Stimulated activated CD4-positive, alpha-beta T cell treated with anti-CD3 and anti-CD28 coated beads, TNF-alpha, amount 100 ng/mL, for 1 hour (primary cell): ENCODE results near the gene GCHFR.

ENCODE experiments used
- DNase-seq, 3 donors: peaks; one replicate each; pipeline ENCODE4 v3.0.0-alpha.2; 2020; ENCODE audit warnings: low read depth in 3 of 3, low spot score in 1 of 3

Gene GCHFR

DNA sequence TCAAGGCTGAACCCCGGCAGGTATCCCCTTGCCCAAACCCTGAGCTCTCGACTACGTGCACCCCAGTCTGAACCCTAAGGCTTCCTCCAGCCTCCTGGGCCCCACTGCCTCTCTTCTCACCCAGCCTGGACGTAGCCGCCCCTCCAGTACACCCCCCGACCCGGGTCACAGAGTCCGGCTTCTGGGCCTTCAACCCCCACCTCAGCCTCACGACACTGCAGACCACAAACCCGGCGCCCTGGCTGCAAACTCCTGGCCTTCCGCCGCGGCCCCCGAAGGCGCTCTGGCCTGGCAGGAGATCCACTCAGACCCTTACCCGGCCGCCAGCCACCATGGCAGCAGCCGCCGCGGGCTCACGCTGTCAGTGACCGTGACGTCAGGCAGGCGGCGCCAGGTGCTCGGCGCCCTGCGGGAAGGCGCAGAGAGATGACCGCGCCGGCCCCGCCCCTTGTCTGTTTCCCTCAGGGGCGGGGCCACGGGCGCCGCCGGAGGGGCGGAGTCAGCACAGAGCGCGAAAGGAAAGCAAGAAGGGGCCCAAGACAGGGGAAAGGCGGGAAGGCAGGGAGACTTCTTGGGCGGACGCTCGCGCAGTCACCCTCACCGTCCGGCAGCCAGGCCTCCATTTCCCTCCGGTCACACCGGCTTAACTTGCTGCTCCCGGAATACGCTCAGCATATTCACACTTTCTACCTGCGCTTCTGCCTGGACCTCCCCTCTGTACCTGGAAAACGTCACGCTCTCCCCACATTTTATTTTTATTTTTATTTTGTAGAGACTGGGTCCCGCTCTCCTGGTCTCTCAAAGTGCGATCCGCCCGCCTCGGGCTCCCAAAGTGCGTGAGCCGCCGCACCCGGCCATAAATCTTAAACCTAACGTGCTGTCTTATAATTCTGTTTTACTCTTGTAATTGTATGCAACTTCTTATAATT is 8.7 kb upstream of the GCHFR start, which contains the start of gene RMDN3:
TSS of gene RMDN3 (minus strand) at position 372 of the 929 bp plus-strand sequence. CDS start 471 bp downstream, outside the sequence.
- peak; percentile 73 to 91 (median 83) for DNase-seq

DNA sequence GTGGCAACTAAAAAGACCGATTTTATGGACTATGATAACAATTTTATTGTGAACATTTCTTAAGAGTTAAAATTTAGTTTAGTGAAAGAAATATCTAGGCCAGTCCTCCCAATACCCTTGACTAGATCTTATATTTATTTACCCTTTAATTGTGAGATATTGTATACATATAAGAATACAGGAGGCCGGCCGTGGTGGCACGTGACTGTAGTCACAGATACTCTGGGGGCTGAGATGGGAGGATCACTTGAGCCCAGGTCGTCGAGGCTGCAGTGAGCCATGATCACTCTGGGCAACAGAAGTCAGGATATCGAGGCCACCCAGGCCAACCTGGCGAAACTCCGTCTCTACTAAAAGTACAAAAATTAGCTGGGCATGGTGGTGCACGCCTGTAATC is 8.1 kb upstream of the GCHFR start:
- no peak for DNase-seq

DNA sequence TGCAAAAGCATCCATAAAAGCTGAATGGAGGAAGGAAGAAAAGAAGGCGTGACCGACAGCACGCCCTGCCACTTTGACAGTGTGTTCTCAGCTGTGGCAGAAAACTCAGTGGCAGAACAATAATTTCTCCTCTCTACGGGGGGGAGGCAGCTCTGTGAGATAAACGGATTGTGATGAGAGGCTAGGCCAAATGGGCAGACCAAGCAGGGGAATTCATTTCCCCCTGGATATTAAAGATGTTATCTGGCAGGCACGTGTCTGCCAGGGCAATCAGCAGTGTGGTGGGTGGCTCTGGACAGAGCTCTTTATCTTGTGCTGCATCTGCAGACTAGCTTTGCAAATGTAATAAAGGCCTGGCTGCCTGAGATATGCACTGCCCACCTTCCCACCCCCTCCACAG is 6.9 kb upstream of the GCHFR start:
- no peak for DNase-seq

DNA sequence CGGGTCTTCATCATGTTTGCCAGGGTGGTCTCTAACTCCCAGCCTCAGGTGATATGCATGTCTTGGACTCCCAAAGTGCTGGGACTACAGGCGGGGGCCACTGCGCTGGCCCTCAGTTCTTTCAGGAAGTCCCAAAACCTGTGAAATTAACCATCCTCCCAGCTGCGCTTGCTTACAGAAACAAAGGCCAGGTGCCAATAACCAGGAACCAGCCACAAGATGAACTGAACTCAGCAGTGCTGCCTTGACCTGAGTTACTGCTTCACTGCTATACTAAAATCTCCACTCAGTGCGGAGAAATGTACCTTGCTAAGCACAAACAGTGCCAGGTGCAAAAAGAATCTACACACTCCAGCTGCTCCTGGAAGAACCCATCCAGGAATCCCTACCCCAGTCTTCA is 3.9 kb upstream of the GCHFR start:
- no peak for DNase-seq

DNA sequence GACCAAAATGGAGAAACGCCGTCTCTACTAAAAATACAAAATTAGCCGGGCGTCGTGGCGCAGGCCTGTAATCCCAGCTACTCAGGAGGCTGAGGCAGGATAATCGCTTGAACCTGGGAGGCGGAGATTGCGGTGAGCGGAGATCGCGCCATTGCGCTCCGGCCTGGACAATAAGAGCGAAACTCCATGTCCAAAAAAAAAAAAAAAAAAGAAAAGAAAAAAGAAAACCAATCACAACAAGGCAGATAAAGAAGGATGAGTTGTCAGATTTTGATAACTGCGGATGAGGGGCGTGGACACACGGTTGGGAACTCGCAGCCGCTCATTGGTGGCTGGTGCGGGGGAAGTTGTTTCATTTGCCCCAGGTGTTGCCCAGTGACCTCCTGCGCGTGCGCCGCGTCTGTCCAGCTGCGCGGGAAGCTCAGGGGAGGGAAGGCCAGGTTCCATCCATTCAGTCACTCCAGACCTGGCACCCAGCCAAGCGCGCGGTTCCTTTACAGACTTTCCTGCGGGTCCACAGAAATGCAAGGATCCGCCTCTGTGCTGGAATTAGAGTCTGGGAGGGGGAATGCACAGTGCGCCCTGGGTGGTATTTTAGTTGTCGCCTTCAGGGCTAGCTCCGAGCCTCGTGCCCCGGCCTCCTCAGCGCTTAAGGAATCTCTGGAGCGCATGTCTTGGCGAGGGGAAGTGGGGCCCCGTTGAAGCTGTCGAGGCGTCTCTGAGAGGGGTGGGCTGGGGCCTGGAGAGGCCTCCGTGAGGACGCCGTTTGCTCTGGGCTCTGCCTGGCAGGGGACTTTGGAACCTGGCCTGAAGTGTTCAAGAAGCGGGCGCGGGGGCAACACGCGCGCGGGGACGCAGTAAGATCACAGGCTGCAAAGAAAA is 708 bp upstream of the GCHFR start:
- DNase-seq, result no peak

DNA sequence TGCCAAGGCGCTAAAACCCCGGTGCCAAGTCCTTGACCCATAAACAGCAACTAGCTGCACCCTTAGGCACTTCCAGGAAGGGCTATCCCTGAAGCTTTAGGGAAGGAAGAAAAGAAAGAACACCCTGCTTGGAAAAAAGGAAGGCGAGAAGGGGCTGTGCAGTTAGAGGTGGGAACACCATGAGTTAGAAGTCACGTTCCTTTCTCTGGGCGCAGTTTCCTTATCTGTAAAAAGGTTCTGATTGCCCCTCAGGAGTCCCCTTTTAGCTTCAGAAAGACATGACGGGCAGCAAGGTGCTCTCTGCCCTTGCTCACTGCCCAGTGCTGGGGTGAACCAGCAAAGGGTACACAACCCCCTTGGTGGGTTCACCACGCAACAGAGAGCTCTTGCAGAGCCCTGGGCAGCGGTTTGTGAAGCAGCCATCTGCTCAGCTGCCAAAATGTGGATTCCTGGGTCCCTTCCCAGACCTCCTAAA is 798 bp downstream of the GCHFR start:
- DNase-seq, result no peak

DNA sequence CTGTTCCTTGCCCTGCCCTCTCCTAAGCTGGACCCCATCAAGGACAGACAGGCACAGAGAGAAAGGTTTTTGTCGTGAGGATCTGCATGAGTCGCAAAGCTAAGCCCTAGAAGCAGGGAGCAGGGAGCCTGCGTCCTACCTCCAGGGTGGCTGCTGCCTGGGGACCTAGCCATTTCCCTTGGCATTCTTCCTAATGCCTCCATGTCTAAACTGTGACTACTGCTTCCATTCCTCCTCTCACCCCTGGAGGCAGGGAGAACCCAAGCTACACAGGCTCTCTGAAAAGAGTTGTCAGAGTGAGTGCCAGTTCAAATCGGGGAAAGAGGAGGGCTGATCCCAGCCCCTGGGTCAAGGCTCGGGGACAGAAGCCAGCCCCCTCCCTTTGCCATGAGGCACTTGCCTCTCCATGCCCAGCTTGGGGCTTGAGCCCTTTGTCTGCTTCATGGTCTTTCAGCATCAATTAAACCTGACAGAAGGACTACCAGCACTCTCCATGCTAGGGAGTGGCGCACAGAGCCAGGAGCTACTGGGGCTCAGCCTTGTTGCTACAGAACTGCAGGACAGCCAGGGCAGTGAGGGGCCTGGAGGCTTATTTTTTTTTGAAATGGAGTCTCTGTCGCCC is 2.4 kb downstream of the GCHFR start:
- DNase-seq, result no peak

DNA sequence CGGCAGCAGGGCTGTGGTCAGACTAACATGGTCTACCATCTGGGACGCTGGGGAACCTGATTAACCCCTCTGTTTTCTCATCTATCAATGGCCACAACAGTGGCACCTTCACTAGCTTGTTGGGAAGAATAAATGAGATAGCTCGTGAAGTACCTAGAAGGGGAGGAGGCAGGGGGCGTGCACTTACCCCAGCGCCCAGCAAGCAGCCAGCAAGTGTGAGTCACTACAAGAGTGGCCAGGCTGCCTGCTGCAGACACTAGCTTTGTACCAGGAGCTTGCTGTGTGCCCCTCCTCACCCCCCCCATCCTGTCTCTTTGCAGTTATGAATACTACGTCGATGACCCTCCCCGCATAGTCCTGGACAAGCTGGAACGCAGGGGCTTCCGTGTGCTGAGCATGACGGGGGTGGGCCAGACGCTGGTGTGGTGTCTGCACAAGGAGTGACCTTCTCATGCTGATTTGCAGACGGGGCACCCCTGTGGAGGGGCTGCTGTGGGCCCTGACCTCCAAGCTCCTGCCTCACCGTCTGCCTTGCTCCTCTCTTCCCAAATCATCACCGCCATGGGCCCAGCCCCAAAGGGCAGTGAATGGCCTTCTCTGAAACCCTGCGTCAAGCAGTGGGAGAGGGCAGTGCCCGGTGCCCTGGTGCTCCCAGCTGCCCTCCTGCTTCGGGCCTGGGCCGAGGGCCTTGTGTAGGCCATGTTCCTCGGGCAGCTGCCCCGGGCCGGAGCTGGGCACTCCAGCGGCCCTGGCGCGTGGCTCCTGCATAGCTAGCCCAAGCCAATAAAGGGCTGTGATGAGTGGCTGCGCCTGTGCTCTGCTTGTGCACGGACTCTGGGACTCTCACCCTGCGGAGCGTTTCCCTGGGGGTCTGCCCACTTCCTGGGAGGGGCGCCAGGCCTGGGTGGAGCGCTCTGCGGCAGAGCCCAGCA is 3.3 kb downstream of the GCHFR start:
- DNase-seq, result no peak

DNA sequence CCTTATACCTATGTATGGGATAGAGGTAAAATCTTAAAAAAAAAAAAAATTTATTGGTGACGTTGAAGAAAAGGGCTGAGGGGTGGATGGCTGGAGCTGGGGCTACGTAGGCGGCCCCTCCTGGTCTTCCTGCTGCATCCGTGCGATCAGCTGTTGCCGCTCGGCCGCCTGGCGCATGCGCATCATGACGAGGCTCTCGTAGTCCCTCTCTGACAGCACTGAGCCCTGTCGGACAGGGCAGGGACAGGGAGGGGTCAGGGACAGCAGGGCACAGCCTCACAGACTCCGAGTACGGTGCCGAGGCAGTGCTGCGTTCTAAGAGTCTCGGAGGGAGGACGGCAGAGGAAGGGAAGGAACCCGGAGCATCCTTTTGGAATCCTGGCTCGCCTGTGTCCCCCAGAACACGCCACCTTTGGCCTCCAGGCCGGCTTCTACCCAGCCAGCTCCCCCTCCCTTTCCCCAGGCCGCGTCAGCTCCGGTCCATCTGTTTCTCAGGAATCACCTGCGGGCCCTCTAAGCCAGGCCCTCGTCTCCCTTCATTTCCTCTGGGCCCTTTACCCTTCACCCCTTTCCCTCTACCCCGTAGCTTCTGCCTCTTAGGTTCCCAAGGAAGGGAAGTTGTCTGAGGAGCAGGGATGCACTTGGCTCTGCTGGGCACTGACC is 4.1 kb downstream of the GCHFR start:
- no peak for DNase-seq

DNA sequence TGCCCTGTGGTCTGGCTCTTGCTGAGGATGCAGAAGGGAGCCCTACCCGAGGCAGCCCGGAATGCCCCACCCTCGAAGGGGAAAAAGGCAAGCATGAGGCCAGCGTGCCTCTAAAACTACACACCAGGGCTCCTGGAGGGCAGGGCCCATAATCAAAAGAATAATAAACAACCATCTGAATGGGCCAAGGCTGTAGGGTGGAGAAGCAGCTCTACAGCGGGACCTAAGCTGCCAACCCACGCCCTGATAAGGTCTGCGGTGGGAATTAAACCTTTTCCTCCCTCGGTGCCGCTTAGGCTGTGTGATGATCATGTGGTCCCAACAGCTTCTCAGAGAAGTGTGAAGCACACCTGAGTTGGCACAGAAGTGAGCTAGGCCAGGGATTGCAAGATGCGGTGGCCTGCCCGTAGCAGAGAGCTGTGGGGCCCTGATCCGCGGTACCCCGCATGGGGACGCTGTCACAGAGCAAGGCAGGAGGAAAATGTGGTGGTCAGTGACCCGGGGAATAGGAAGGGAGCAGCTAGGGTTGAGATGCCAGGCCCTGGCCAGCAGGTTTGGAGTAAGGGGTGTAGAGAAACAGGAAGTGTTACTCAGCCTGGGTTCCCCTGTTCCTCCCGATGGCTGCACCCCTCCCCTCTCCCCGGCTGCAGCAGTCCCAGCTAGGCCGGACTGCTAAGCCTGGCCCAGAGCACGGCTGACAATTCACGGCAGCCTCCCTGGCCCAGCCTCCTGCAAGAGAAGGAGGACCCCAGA is 4.8 kb downstream of the GCHFR start:
- DNase-seq, result no peak

DNA sequence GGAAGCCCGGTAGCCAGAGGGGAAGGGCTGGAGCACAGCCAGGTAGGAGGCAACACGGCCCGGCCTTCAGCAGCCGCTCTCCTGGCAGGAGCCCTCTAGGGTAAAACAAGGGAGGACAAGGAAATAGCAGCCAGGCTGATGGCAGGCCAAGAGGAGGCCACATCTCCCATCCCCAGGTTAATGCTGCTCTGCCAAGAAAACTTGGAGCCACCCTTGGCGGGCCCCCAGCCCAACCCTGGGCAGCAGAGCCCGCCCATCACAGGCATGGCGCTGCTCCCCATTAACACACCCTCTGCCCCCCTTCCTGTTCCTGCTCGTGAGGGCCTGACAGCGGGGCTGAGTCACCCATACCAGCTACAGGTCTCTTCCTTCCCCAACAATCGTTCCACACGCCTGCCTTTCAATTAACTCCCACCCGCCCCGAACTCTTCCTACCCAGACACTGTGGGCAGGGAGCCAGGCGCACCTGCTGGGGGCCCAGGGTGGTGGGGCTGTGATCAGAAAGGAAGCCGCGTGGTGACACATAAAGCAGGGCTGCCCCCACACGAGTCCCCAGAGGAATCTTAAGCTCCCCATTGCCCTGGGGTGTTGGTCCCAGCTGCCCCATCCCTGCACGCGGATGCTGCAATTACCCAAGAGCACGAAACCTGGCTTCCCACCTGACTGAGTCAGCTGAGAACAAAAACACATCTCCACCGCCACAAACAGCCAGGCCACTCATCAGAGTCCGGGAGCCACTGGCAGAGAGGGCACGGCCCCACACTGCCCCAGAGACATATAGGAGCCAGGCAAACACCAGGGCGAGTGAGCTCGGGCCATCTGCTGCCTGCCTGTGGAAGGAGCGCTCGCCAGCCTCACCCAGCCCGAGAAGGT is 5.6 kb downstream of the GCHFR start, which contains the start of gene C15orf62:
TSS of gene C15orf62 (plus strand) at position 707 of the 873 bp plus-strand sequence. CDS start 516 bp downstream, outside the sequence.
- peak in 1 of 3 donors; percentile 56 for DNase-seq

DNA sequence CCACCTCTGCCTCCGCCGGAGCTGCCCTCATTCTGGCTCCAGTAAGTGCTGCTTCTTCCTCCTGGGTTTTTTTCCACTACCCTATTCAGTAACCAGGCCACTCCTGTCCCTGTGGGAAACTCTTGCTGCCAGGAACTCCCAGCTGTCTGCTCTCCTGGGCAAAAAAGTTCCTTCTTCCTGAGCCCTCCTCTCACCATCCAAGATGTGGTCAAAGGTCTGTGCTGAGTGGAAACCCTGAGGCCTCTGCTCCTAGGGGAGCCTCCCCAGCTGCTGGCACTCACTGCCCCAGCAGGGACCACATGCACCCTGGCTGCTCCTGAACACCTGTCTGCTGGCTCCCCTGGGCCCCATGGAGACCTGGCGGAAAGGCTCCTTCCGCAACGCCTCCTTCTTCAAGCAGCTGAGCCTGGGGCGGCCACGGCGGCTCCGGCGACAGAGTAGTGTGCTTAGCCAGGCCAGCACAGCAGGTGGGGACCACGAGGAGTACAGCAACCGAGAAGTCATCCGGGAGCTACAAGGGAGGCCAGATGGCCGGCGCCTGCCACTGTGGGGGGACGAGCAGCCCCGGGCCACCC is 6.4 kb downstream of the GCHFR start:
- DNase-seq, result no peak

DNA sequence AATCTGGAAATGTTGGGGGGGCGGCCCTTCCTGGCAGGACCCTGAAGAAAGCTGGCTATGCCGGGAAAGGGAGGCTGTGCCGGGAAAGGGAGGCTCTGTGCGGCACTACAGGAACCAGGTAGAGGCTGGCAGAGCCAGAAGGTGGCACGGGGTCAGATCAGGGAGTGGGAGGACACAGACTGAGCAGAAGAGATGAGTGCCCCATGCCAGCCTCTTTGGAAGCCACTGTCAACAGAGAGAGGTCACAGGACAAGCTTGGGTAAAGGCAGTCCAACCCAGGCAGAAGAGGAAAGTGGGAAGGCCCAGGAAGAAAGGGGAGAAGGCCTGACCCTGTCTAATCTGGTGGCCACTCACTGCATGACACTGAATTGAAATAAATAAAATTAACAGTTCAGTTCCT is 7.4 kb downstream of the GCHFR start:
- DNase-seq, result no peak

DNA sequence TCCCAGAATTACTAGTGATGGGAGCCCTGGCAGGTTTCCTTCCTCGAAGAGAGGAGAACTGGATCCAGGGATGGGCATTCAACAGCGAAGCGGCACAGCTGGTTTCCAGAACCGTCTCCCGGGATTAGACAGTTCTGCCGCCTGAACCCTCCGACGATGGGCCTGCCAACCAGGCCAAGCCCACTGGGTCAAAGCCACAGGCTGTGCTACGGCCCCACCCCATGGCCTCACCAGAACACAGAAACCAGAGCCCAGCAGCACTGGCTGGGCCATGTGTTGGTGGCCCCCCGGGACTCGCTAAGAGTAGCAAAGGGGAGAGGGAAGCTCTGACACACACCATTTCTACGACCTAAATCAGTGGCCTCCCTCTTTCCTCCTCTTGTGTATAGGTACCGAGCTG is 8.1 kb downstream of the GCHFR start:
- no peak for DNase-seq

DNA sequence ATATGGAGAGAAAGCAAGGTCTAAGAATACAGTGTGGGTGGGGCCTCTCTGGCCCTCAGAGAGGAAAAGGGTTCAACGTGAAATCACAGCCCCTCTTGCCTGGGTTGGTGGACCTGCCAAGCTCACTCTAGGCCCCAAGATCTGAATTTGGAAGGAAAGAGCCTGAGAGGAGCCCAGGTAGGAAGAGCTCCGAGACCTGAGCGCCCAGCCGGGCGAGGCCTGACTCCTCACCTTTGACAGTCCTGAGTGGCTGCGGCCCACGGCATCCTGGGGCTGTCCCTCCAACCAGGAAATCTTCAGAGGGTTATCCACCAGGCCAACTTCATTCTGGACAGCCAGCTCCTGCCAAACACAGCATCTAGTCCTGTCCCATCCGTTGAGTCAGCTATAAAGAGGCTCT is 9.6 kb downstream of the GCHFR start:
- DNase-seq, result no peak

DNA sequence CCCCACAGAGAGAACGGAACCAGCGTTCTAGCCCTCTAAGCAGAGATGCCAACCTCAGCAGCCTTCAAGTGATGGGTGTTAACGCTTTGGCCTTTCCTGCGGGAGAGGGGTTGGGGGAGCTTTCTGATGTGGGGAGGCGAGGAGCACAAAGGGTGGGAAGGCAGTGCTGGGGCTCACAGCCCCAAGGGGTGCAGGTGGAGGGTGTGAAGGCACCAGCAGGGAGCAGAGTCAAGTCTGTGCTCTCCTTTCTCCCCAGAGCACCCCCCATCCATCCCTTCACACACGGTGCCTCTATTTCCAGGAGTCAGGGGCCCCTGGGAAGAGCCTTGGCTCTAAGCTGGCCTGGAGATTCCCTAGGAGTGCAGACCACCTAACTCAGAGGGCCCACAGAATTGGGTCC is 10.0 kb downstream of the GCHFR start:
- no peak for DNase-seq

DNA sequence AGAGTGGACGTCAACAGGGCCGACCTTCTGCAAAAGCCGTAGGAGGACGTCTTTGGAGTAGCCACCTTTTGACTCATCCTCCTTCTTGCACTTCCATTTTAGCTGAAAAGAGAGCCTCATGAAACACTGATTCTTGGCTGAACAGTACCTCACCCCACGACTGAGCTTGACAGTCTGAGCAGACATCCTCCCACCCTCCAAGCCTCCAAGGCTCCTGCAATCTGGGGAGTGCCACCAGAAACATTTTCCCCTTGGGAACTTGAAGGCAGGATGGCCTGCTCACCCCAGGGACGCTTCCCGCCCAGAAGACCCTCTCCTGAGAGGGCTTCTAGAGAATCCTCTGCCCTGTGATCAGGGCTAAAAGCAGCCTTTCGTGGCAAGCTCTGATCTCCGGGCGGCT is 11.1 kb downstream of the GCHFR start:
- DNase-seq, result no peak
